A549 (cell line): ENCODE data around the gene SLC19A1. TPM values are rescaled to one million over a fixed set of nuclear protein-coding genes. Genes with fewer than 3 reads are reported as not detected.
A peak's percentile ranks its signal among the peaks of the same experiment; 100 is the strongest.

ENCODE experiments used
- ATAC-seq, 2 experiments: fragments of 200-7000 bp in 1 of 2; fragments of >200 bp in 1 of 2; cut with Nextera tagmentation in 1 of 2; cut with Tn5 transposase in 1 of 2; 3 replicates each; pipeline versions ENCODE4 v1.8.0 to v1.9.1; 2018 to 2020; ENCODE audit warnings: mild to moderate bottlenecking in 1 of 2, moderate library complexity in 1 of 2
- CTCF ChIA-PET: fragments of 300-600 bp; sonication (Branson Sonifier 250); formaldehyde crosslinking; extraction: SDS; loops from one replicate; lab custom pipeline; 2021; ENCODE audit warnings: antibody characterized with exemption, inconsistent platforms; lab: Yijun Ruan, JAX
- POLR2A ChIA-PET: fragments of 350-600 bp; formaldehyde crosslinking; extraction: SDS; loops from one replicate; lab custom pipeline; 2021; ENCODE audit warnings: antibody characterized with exemption, inconsistent platforms; lab: Yijun Ruan, JAX
- DNase-seq, 2 experiments: peaks; one replicate each; pipeline versions ENCODE4 v3.0.0 to v3.0.0-alpha.2; 2011 to 2016; ENCODE audit warnings: low read depth in 1 of 2, low spot score in 1 of 2
- FAIRE-seq: peaks from 2 replicates; lab custom pipeline; 2011; peaks lifted over from hg19 to GRCh38; lab: Jason Lieb, UNC
- H3K27ac ChIP-seq, 2 experiments: fragments of >200 bp; sonication (Bioruptor Twin); formaldehyde crosslinking; 3 replicates each; pipeline ENCODE4 v1.5.1; 2016 to 2017
- H3K4me1 ChIP-seq: fragments of >200 bp; sonication (Bioruptor Twin); formaldehyde crosslinking; 3 replicates; pipeline ENCODE4 v1.6.1; 2016
- H3K4me2 ChIP-seq: fragments of >200 bp; sonication (Bioruptor Twin); formaldehyde crosslinking; 3 replicates; pipeline ENCODE4 v1.6.1; 2016
- H3K4me3 ChIP-seq: fragments of >200 bp; sonication (Bioruptor Twin); formaldehyde crosslinking; 3 replicates; pipeline ENCODE4 v1.5.1; 2016
- H3K9me3 ChIP-seq: fragments of >200 bp; sonication (Bioruptor Twin); formaldehyde crosslinking; 3 replicates; pipeline ENCODE4 v1.6.1; 2016
- CEBPB ChIP-seq, 2 experiments: fragments of >200 bp in 1 of 2; sonication (Bioruptor Twin) in 1 of 2; formaldehyde crosslinking in 1 of 2; IDR thresholded peaks; 2 replicates each; pipeline ENCODE4 v1.6.1; 2012 to 2016
- CHD2 ChIP-seq: fragments of 150-350 bp; IDR thresholded peaks from 2 replicates; pipeline ENCODE4 v1.6.1; 2014; ENCODE audit warnings: low read length; ENCODE audit not compliant: partially characterized antibody
- CHD4 ChIP-seq: fragments of 200-600 bp; sonication (generic); IDR thresholded peaks from 2 replicates; pipeline ENCODE4 v1.6.1; 2016; ENCODE audit warnings: antibody characterized with exemption, mild to moderate bottlenecking, borderline replicate concordance
- EHF ChIP-seq: fragments of 250-450 bp; sonication (Bioruptor Pico); IDR thresholded peaks from 2 replicates; pipeline ENCODE4 v1.5.0; 2020; ENCODE audit warnings: mild to moderate bottlenecking
- EHMT2 ChIP-seq: fragments of 200-600 bp; sonication (generic); IDR thresholded peaks from 2 replicates; pipeline ENCODE4 v1.6.1; 2016; ENCODE audit warnings: antibody characterized with exemption, low read depth, mild to moderate bottlenecking, moderate library complexity
- GATA3 ChIP-seq: IDR thresholded peaks from 2 replicates; pipeline ENCODE4 v1.6.1; 2012; ENCODE audit warnings: borderline replicate concordance
- HOXA7 ChIP-seq: fragments of 250-450 bp; sonication (Bioruptor Pico); IDR thresholded peaks from 2 replicates; pipeline ENCODE4 v1.5.0; 2020; ENCODE audit warnings: mild to moderate bottlenecking, moderate library complexity
- HOXB13 ChIP-seq: fragments of 250-450 bp; sonication (Bioruptor Pico); IDR thresholded peaks from 2 replicates; pipeline ENCODE4 v1.5.0; 2020; ENCODE audit warnings: low read depth, mild to moderate bottlenecking, moderate library complexity
- HOXB5 ChIP-seq: fragments of 250-450 bp; sonication (Bioruptor Pico); IDR thresholded peaks from 2 replicates; pipeline ENCODE4 v1.5.0; 2020; ENCODE audit warnings: mild to moderate bottlenecking, moderate library complexity
- JUN ChIP-seq, 2 experiments: fragments of >200 bp; sonication (Bioruptor Twin); formaldehyde crosslinking; IDR thresholded peaks; 2 replicates in 1 of 2; 3 replicates in 1 of 2; pipeline ENCODE4 v1.6.1; 2016 to 2017
- MAFK ChIP-seq: fragments of 450-650 bp; IDR thresholded peaks from 2 replicates; pipeline ENCODE4 v1.6.1; 2014; ENCODE audit not compliant: partially characterized antibody
- NR3C1 ChIP-seq: fragments of >200 bp; sonication (Bioruptor Twin); formaldehyde crosslinking; IDR thresholded peaks from 3 replicates; pipeline ENCODE4 v1.6.1; 2017
- PHF8 ChIP-seq: fragments of 200-600 bp; sonication (generic); IDR thresholded peaks from 2 replicates; pipeline ENCODE4 v1.6.1; 2016; ENCODE audit warnings: low read depth, mild to moderate bottlenecking, antibody characterized with exemption, moderate library complexity, borderline replicate concordance
- RAD21 ChIP-seq, 2 experiments: fragments of >200 bp in 1 of 2; sonication (Bioruptor Twin) in 1 of 2; formaldehyde crosslinking in 1 of 2; IDR thresholded peaks in 1 of 2; conservative IDR thresholded peaks in 1 of 2; 2 replicates in 1 of 2; 3 replicates in 1 of 2; pipeline ENCODE4 v1.6.1; 2012 to 2018; ENCODE audit warnings: inconsistent platforms in 1 of 2
- RFX5 ChIP-seq: fragments of 450-650 bp; IDR thresholded peaks from 2 replicates; pipeline ENCODE4 v1.7.1; 2014; ENCODE audit warnings: antibody characterized with exemption, mild to moderate bottlenecking, moderate library complexity
- RNF2 ChIP-seq: fragments of 200-600 bp; sonication (generic); IDR thresholded peaks from 2 replicates; pipeline ENCODE4 v1.6.1; 2016; ENCODE audit warnings: low read depth, mild to moderate bottlenecking, antibody characterized with exemption, moderate library complexity, borderline replicate concordance
- SMC3 ChIP-seq: fragments of >200 bp; sonication (Bioruptor Twin); formaldehyde crosslinking; IDR thresholded peaks from 3 replicates; pipeline ENCODE4 v1.6.1; 2018; ENCODE audit warnings: inconsistent platforms
- SREBF2 ChIP-seq: fragments of 450-650 bp; IDR thresholded peaks from 2 replicates; pipeline ENCODE4 v1.6.1; 2014; ENCODE audit warnings: mild to moderate bottlenecking, moderate library complexity
- ZNF302 ChIP-seq: fragments of 250-450 bp; sonication (Bioruptor Pico); IDR thresholded peaks from 2 replicates; pipeline ENCODE4 v1.9.0; 2021; ENCODE audit warnings: inconsistent platforms, mild to moderate bottlenecking, moderate library complexity
- ZSCAN20 ChIP-seq: fragments of 250-450 bp; sonication (Bioruptor Pico); IDR thresholded peaks from 2 replicates; pipeline ENCODE4 v1.8.0; 2022; ENCODE audit warnings: mild to moderate bottlenecking, moderate library complexity
- WGBS: methylation state at CpG from one replicate; pipeline ENCODE4 v1.1.6; 2017; ENCODE audit errors: missing lambda C conversion rate; 5-methylcytosine and 5-hydroxymethylcytosine counted together
- polyA plus RNA-seq, 4 experiments: library from polyadenylated mRNA; depleted of rRNA in 3 of 4; stranded (reverse); fragments of >200 nt; fragmentation: RNase III in 1 of 4; extraction: RNeasy Plus Mini Kit Qiagen cat#74134 plus additional on column Dnase treatment in 1 of 4; gene quantifications; 2 replicates in 3 of 4; 3 replicates in 1 of 4; pipeline ENCODE4 v1.2.3, GENCODE V29; 2011 to 2017
- TF ChIP-seq, protein P1 (sequence below): IDR thresholded peaks from 2 replicates; pipeline ENCODE4 v1.6.1; 2012; ENCODE audit warnings: low read depth, borderline replicate concordance
- TF ChIP-seq, protein P2 (sequence below): IDR thresholded peaks from 2 replicates; pipeline ENCODE4 v1.6.1; 2012
- TF ChIP-seq, protein P3 (sequence below): fragments of 200-600 bp; sonication (generic); IDR thresholded peaks from 2 replicates; pipeline ENCODE4 v1.6.1; 2016; ENCODE audit warnings: antibody characterized with exemption, mild to moderate bottlenecking, moderate library complexity
- TF ChIP-seq, protein P4 (sequence below): fragments of >200 bp; sonication (Bioruptor Twin); formaldehyde crosslinking; IDR thresholded peaks from 3 replicates; pipeline ENCODE4 v1.5.1; 2016
- TF ChIP-seq, protein P5 (sequence below): IDR thresholded peaks from 2 replicates; pipeline ENCODE4 v1.6.1; 2012

The SLC19A1 gene
- polyA plus RNA-seq, 2 of the 4 experiments (the other 2 are of a cell fraction): 9.8 to 14.0 TPM

DNA sequence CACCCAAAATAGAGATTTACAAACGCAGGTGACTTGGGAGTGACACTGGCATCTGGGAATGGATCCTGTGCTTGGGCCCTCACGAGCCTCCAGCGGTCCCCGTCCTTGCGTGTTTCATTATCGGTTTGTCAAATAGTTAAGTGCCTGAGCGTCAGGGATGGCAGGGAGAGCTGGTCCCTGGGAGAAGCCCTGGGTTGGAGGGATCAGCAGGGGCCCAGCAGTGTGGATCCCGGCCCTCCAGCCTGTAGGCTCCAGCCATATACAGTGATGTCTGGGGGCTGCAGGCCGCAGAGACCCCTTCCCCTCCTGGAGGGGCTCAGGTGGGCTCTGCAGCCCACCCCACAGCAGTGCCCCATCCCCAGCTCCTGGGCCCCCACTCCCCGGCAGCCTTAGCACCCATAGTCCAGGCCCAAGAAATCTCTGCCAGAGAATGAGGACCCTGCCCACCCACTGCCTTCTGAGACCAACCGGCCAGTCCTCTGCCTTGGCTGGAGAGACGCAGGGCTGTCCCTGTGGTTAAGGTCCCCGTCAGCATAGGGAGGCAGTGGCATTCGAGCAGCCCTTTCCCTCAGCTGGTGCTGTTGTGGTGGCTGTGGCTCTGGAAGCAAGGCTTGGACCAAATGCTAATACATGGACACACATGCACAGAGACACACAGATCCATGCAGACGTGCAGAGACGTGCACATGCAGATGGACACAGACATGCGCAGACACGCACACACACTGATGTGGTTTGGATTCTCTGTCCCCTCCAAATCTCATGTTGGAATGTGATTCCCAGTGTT lies 2.4 kb upstream of the SLC19A1 start:
- FAIRE-seq: no peak
- no peak for ATAC-seq

DNA sequence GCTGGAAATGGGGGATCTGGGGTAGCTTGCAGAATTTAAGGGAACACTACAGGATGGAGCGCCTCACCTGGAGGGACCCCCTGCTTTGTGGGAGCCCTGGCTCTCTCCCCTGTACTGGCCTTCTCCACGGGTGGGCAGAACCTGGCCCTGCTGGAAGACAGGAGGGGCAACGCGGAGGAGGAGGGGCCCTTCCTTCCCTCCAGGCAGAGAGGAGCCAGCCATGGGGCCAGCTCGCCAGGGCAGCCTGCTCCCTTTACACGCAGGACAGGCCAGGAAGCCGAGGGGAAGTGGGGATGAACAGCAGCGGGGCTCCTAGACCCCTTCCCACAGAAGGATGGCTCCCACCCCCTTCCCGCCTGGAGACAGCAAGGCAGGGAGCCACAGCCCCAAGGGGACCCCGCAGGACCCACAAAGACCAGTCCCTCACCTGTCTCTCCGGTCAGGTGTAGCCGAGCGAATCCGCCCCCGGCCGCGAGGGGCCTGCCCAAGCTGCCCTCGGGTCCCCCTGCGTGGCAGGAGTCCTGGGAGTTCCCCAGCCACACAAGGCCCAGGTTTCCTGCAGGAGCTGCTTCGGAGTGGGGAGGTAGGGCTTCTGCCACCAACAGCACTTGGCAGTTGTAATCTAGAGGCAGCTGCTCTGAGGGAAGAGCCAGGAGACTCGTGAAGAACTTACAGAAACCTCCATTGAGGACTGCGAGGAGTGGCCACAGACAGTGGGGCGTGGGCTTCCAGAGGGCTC lies 1.6 kb upstream of the SLC19A1 start:
- Histone ChIP-seq H3K4me3 (no peak overlapping the region), H3K9me3 (no peaks in the 10 kb centered on the region), H3K4me2 (no peak overlapping the region), H3K4me1 (peaks cover 11% of the 10 kb centered on the region; the same call in 2 of the 3 replicates), H3K27ac (no peak overlapping the region)
- no peak for TF ChIP-seq SMC3
- no peak for TF ChIP-seq GATA3
- TF ChIP-seq ZSCAN20 (CRISPR knock-in tag): no peak
- TF ChIP-seq HOXB5 (CRISPR knock-in tag): no peak
- ATAC-seq: no peak
- DNase-seq: no peak
- no peak for FAIRE-seq
- WGBS: 93% methylated on average over 12 of the region's 23 CpGs
- CTCF ChIA-PET: interaction anchor here (1.7 to 1.8 kb wide), 2 partner anchors 11 to 404 kb away, joined by 5 read pairs; no protein-coding TSS in a partner anchor
- POLR2A ChIA-PET: no interaction called here

More for the DNA sequence above, 2.4 kb upstream of the SLC19A1 start:
- H3K4me3 ChIP-seq: no peak overlapping the region
- TF ChIP-seq JUN (IDR thresholded peaks at IDR 0.05) (no peak), RNF2 (no peak), HOXB5 (CRISPR knock-in tag) (no peak), GATA3 (no peak), EHMT2 (no peak), HOXB13 (CRISPR knock-in tag) (no peak), SREBF2 (no peak), RAD21 (conservative IDR thresholded peaks at IDR 0.05 in 1 of 2, IDR thresholded peaks at IDR 0.05 in 1 of 2) (no peak), ZNF302 (no peak), NR3C1 (no peak)
- TF ChIP-seq, protein P1, sequence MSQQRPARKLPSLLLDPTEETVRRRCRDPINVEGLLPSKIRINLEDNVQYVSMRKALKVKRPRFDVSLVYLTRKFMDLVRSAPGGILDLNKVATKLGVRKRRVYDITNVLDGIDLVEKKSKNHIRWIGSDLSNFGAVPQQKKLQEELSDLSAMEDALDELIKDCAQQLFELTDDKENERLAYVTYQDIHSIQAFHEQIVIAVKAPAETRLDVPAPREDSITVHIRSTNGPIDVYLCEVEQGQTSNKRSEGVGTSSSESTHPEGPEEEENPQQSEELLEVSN: no peak
- TF ChIP-seq, protein P2, sequence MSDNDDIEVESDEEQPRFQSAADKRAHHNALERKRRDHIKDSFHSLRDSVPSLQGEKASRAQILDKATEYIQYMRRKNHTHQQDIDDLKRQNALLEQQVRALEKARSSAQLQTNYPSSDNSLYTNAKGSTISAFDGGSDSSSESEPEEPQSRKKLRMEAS: no peak
- ChIA-PET POLR2A (no interaction called here), CTCF (interaction anchor here (1.7 to 1.8 kb wide), 2 partner anchors 10 to 404 kb away, joined by 5 read pairs; no protein-coding TSS in a partner anchor)
- no peak for DNase-seq
- peaks cover 11% of the 10 kb centered on the region; the same call in 2 of the 3 replicates for H3K4me1 ChIP-seq
- no peaks in the 10 kb centered on the region for H3K9me3 ChIP-seq
- no peak overlapping the region for H3K27ac ChIP-seq
- no peak overlapping the region for H3K4me2 ChIP-seq
- WGBS: 92% methylated on average over 7 of the region's 18 CpGs

DNA sequence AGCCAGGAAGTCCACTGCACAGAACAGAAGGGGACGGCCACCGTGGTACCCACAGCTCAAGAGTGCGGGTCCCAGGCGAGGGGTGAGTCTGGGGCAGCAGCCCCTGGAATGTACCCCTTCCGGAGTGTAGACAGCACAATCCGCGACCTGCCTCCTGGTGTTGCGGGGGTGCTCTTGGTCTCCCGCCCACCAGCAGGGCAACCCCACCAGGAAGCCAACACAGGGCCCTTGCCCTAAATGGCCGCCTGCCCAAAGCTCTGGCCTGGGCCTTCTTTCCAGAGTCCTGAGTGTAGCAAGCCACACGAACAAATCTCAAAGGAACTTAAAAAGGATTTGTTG lies 1.1 kb upstream of the SLC19A1 start:
- POLR2A ChIA-PET: no interaction called here
- H3K9me3 ChIP-seq: no peaks in the 10 kb centered on the region
- ATAC-seq (no peak), FAIRE-seq (no peak)
- no peak overlapping the region; the same call in 2 of the 3 replicates for H3K4me2 ChIP-seq
- 88% methylated on average over 1 of the region's 11 CpGs for WGBS
- H3K4me1 ChIP-seq: peaks cover 11% of the 10 kb centered on the region; the same call in 2 of the 3 replicates
- TF ChIP-seq MAFK (no peak), GATA3 (no peak), RFX5 (no peak), EHF (CRISPR knock-in tag) (no peak), CEBPB (IDR thresholded peaks at IDR 0.05) (no peak), HOXA7 (CRISPR knock-in tag) (no peak), PHF8 (no peak), CHD2 (no peak), JUN (IDR thresholded peaks at IDR 0.05) (no peak), CHD4 (no peak)
- TF ChIP-seq, protein P3, sequence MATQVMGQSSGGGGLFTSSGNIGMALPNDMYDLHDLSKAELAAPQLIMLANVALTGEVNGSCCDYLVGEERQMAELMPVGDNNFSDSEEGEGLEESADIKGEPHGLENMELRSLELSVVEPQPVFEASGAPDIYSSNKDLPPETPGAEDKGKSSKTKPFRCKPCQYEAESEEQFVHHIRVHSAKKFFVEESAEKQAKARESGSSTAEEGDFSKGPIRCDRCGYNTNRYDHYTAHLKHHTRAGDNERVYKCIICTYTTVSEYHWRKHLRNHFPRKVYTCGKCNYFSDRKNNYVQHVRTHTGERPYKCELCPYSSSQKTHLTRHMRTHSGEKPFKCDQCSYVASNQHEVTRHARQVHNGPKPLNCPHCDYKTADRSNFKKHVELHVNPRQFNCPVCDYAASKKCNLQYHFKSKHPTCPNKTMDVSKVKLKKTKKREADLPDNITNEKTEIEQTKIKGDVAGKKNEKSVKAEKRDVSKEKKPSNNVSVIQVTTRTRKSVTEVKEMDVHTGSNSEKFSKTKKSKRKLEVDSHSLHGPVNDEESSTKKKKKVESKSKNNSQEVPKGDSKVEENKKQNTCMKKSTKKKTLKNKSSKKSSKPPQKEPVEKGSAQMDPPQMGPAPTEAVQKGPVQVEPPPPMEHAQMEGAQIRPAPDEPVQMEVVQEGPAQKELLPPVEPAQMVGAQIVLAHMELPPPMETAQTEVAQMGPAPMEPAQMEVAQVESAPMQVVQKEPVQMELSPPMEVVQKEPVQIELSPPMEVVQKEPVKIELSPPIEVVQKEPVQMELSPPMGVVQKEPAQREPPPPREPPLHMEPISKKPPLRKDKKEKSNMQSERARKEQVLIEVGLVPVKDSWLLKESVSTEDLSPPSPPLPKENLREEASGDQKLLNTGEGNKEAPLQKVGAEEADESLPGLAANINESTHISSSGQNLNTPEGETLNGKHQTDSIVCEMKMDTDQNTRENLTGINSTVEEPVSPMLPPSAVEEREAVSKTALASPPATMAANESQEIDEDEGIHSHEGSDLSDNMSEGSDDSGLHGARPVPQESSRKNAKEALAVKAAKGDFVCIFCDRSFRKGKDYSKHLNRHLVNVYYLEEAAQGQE: no peak
- TF ChIP-seq, protein P4, sequence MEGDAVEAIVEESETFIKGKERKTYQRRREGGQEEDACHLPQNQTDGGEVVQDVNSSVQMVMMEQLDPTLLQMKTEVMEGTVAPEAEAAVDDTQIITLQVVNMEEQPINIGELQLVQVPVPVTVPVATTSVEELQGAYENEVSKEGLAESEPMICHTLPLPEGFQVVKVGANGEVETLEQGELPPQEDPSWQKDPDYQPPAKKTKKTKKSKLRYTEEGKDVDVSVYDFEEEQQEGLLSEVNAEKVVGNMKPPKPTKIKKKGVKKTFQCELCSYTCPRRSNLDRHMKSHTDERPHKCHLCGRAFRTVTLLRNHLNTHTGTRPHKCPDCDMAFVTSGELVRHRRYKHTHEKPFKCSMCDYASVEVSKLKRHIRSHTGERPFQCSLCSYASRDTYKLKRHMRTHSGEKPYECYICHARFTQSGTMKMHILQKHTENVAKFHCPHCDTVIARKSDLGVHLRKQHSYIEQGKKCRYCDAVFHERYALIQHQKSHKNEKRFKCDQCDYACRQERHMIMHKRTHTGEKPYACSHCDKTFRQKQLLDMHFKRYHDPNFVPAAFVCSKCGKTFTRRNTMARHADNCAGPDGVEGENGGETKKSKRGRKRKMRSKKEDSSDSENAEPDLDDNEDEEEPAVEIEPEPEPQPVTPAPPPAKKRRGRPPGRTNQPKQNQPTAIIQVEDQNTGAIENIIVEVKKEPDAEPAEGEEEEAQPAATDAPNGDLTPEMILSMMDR: no peak
- TF ChIP-seq, protein P5, sequence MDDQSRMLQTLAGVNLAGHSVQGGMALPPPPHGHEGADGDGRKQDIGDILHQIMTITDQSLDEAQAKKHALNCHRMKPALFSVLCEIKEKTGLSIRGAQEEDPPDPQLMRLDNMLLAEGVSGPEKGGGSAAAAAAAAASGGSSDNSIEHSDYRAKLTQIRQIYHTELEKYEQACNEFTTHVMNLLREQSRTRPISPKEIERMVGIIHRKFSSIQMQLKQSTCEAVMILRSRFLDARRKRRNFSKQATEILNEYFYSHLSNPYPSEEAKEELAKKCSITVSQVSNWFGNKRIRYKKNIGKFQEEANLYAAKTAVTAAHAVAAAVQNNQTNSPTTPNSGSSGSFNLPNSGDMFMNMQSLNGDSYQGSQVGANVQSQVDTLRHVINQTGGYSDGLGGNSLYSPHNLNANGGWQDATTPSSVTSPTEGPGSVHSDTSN: no peak
- TF ChIP-seq, all 56 proteins: peak for 0
- CTCF ChIA-PET: interaction anchor here (1.7 to 1.8 kb wide), 2 partner anchors 11 to 403 kb away, joined by 5 read pairs; no protein-coding TSS in a partner anchor
- peak overlapping the region in 1 of 2 experiments; percentile 98; a peak in 4 of 6 replicates for H3K27ac ChIP-seq
- DNase-seq: no peak
- H3K4me3 ChIP-seq: no peak overlapping the region
